Measurements from ENCODE around the gene RNF144A.

Gene RNF144A

GRCh38 chr2:7027956-7028655 lies 110.9 kb downstream of the RNF144A start:
- DNase-seq: no peak

GRCh38 chr2:7028846-7029245 lies 111.6 kb downstream of the RNF144A start:
- no peak for DNase-seq

- DNase-seq: no peak
These were observed 112.3 kb downstream of the RNF144A start for GRCh38 chr2:7029291-7030059.

GRCh38 chr2:7030810-7031209 lies 113.6 kb downstream of the RNF144A start:
- DNase-seq: no peak

- no peak for DNase-seq
These were observed 114.5 kb downstream of the RNF144A start for GRCh38 chr2:7031547-7032245.

GRCh38 chr2:7032371-7032770 lies 115.2 kb downstream of the RNF144A start:
- DNase-seq: no peak

GRCh38 chr2:7033136-7033960 lies 116.1 kb downstream of the RNF144A start:
- no peak for DNase-seq

GRCh38 chr2:7034303-7034702 lies 117.1 kb downstream of the RNF144A start:
- DNase-seq: no peak

- no peak for DNase-seq
These were observed 118.7 kb downstream of the RNF144A start for GRCh38 chr2:7035884-7036283.

GRCh38 chr2:7037340-7038333 lies 120.4 kb downstream of the RNF144A start:
- DNase-seq: no peak

GRCh38 chr2:7040547-7040946 lies 123.3 kb downstream of the RNF144A start:
- no peak for DNase-seq

- DNase-seq: no peak
These were observed 124.2 kb downstream of the RNF144A start for GRCh38 chr2:7041421-7041820.

- no peak for DNase-seq
These were observed 126.5 kb downstream of the RNF144A start for GRCh38 chr2:7043690-7044089.

- DNase-seq: no peak
These were observed 127.3 kb downstream of the RNF144A start for GRCh38 chr2:7044253-7045250.

GRCh38 chr2:7045601-7046590 lies 128.7 kb downstream of the RNF144A start:
- no peak for DNase-seq

GRCh38 chr2:7047661-7048060 lies 130.4 kb downstream of the RNF144A start:
- no peak for DNase-seq

- no peak for DNase-seq
These were observed 131.6 kb downstream of the RNF144A start for GRCh38 chr2:7048762-7049294.

GRCh38 chr2:7052404-7052803 lies 135.2 kb downstream of the RNF144A start:
- DNase-seq: no peak

All from SIG-M5 (cell line).